Adipose tissue (tissue), 3 donors: ENCODE data around the gene CD226. TPM values are rescaled to one million over a fixed set of nuclear protein-coding genes. Genes with fewer than 3 reads are reported as not detected.
"Not testable (repeated sequence)": the region's sequence is repeated elsewhere in the genome, so short reads cannot be mapped to it uniquely, and the experiment has no call there.

ENCODE experiments used
- H3K27ac ChIP-seq: one replicate; pipeline ENCODE4 v1.5.1; 2013; ENCODE audit warnings: low read depth, low read length
- WGBS, 3 donors: extraction: QIAGEN DNeasy Blood & Tissue Kit; methylation state at CpG; one replicate each; pipeline ENCODE4 v1.1.7; 2013; 5-methylcytosine and 5-hydroxymethylcytosine counted together
- polyA plus RNA-seq, 3 donors: library from polyadenylated mRNA; stranded (reverse); fragments of 200-250 nt; gene quantifications; one replicate each; pipeline ENCODE4 v1.2.3, GENCODE V29; 2013
- donor health status: healthy with polysubstance abuse.
- donor health status: Bipolar disorder and iron deficiency.
- donor health status: healthy.

The CD226 gene
- polyA plus RNA-seq, 3 donors = under 0.01 to 0.88 (median 0.28) TPM

DNA sequence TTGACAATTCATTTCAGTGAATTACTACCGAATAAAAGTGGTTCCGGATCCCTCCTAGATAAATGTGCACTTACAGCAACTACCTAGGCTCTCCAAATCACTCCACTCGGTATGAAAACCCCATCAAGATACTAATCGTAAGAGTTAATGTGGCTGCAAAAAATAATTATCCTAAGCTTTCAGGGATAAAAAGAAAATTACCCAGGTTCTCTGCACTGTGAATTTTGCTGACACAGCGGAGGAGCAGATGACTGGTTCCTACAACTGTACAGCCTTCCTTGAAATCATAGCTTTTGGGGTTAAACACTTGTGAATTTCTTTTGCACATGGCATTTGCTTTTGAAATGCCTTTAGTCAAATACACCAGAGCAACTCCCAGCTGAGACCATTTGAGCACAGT, 104.7 kb downstream of the CD226 start:
- H3K27ac ChIP-seq = no peak overlapping the region
- WGBS, 3 donors = 73 to 75% (median 75%) methylated on average over 5 of the region's 5 CpGs

DNA sequence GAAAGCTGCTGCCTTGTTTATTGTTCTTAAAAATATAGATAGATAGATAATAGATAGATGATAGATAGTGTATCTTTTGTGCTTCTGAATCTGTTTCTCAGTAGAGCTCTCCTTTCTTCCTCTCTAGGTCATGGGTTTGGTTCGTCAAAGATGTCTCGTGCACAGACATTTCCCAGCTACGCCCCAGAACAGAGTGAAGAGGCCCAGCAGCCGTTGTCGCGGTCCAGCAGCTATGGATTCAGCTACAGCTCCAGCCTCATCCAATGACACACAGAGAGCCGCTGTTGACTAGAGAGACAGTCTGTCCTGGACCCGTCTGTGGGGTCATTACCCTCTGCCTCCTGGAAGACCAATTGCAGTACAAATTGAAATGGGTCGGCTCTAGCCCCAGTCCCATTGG, 106.6 kb downstream of the CD226 start:
- 87 to 96% (median 94%) methylated on average over 9 of the region's 9 CpGs for WGBS, 3 donors
- H3K27ac ChIP-seq = no peak overlapping the region

DNA sequence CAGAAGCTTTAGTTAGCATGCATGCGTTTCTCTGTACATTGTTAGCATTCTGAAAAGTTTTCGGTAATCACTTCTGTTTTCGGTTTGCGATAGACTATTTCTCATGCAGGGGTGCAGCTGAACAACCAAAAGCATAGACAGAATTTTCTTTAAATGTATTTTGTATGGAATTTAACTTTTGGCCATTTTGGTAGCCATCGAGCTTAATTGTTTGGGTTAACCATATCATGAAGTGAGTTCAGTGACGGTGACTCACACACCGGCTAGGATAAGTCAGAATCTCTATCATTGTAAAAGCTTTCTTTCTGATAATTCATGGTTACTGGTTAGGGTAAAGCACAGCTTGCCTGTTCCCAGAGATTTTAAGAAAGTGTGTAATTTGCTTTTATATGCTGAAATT, 107.2 kb downstream of the CD226 start:
- no peak overlapping the region for H3K27ac ChIP-seq
- 91 to 96% (median 93%) methylated on average over 7 of the region's 7 CpGs for WGBS, 3 donors

DNA sequence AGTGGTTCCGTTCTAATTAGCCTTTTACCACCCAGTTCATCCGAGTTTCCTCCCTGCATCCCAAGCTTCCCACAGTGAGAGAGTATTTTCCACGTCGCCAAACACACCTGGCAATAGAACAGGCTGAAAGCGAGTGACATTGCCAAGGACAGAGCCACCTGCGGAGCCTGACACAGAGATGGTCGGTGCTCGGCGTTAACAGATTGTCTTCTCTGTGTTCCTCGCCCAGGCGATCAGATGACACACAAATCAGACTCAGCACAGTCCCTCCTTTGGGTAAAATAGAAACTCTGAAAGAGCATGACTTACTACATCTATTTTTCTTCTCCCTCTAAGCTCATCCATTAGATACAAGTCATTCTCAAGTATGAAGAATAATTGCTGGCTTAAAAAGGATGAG, 107.7 kb downstream of the CD226 start:
- 82 to 90% (median 87%) methylated on average over 11 of the region's 11 CpGs for WGBS, 3 donors
- no peak overlapping the region for H3K27ac ChIP-seq

DNA sequence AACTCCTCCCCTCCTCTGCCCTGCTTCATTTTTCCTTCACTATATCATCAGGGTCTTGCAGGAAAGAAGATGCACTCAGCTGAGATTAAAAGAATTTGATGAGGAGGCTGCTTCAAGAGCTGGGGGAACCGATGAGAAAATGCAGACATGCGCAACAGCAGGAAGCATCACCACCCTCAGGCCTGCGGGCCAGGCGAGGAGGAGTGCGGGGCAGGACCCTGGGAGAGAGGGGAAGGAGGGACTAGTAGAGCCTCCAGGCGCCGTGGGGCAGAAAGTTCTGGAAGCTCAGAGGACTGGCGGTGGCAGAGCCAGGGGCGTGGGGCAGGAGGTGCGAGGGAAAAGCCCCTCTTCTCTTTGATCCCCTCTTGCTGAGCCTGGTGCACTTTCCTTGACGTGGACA, 108.2 kb downstream of the CD226 start:
- 92 to 94% (median 94%) methylated on average over 11 of the region's 11 CpGs for WGBS, 3 donors
- H3K27ac ChIP-seq = no peak overlapping the region

DNA sequence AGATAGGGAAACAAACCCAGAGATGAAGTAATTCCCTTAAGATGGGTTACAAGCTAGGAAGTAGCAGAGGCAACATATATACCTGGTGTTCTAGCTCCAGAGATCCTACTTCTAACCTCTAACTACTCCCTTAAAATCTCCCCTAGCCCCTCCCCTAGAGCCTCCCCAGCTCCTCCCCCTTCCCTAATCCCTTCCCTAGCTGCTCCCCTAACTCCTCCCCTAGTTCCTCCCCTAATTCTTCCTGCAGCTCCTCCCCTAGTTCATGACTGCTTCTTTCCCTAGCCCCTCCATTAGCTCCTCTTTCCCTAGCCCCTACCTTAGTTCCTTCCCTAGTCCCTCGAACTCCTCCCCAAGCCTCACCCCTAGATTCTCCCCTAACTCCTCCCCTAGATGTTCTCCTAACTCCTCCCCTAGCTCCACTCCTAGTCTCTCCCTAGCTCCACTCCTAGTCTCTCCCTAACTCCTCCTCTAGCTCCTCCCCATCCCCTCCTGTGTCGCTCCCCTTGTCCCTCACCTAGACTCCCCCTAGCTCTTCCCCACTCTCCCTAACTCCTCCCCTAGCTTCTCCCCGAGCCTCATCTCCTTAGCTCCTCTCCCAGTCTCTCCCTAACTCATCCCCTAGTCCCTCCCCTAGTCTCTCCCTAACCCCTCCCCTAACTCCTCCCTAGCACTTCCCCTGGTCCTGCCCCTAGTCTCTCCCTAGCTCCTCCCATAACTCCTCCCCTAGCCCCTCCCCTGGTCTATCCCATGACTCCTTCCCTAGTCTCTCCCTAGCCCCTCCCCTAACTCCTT, 108.9 kb downstream of the CD226 start:
- 87 to 93% (median 92%) methylated on average over 3 of the region's 3 CpGs for WGBS, 3 donors
- no peak overlapping the region for H3K27ac ChIP-seq

DNA sequence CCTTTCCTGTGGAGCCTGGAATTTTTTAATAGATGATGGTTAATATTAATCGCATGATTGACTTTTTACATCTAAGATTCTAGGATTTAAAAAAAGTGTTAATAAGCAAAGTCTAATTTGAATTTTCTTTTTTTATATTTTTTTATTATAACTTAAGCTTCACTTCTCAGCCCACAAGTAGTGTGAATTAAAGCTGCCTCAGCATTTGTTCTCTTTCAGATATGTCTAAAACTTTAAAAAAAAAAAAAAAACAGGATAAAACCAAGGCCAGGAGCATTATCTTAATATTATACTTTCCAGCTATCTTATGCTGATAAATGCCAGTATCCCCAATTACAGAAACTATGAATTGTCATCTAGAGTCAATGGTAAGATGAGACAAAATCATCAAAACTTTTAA, 109.7 kb downstream of the CD226 start:
- 100% methylated on average over 1 of the region's 1 CpG for WGBS, 3 donors
- no peak overlapping the region for H3K27ac ChIP-seq

DNA sequence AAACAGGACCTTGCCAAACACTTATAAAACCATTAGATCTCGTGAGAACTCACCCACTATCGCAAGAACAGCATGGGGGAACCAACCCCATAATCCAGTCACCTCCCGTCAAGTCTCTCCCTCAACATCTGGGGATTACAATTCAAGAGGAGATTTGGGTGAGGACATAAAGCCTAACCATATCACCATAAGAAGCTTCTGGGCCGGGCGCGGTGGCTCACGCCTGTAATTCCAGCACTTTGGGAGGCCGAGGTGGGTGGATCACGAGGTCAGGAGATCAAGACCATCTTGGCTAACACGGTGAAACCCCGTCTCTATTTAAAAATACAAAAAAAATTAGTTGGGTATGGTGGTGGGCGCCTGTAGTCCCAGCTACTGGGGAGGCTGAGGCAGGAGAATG, 112.7 kb downstream of the CD226 start:
- 92 to 95% (median 92%) methylated on average over 12 of the region's 12 CpGs for WGBS, 3 donors
- H3K27ac ChIP-seq = not testable (repeated sequence)

DNA sequence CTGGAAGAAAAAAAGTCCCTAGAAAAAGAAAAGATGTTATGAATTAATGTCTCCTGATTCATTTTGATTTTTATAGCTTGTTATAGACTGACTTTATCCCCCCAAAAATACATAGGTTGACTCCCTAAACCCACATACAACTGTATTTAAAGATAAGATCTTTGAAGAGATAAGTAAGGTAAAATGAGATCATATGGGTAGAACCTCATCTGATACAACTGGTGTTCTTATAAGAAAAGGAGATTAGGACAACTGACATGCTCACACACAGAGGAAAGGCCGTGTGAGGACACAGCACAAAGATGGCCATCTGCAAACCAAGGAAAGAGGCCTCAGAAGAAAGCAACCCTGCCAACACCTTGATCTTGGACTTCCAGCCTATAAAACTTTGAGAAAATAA, 117.5 kb downstream of the CD226 start:
- WGBS, 3 donors = 86 to 92% (median 89%) methylated on average over 1 of the region's 1 CpG

DNA sequence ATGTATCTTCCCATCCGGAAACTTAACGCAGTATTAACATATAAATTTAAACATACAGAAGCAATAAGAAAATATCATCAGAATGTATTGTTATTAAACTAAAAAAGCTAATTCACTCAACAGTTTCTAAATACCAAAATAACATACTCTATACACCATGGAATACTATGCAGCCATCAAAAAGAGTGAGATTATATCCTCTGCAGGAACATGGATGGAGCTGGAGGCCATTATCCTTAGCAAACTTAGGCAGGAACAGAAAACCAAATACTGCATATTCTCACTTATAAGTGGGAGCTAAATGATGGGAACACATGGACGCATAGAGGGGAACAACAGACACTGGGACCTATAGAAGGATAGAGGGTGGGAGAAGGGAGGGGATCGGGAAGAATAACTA, 127.1 kb downstream of the CD226 start:
- no peak overlapping the region for H3K27ac ChIP-seq
- 92 to 97% (median 96%) methylated on average over 4 of the region's 4 CpGs for WGBS, 3 donors

More for the DNA sequence above, 117.5 kb downstream of the CD226 start:
- no peak overlapping the region for H3K27ac ChIP-seq

DNA sequence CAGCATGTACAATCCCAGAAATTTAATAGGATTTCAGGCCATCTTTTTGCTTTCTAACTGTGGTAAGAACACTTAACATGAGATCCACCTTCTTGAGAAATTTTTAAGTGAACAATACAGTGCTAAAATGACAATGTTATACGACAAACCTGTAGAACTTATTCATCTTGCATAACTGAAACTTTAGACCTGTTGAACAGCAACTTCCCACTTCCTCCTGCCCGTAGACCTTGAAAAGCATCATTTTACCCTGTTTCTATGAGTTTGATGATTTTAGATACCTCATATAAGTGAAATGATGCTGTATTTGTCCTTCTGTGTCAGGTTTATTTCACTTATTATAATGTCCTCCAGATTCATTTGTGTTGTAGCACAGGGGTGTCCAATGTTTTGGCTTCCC, 128.2 kb downstream of the CD226 start:
- H3K27ac ChIP-seq = no peak overlapping the region
- 55 to 73% (median 70%) methylated on average over 2 of the region's 2 CpGs for WGBS, 3 donors

DNA sequence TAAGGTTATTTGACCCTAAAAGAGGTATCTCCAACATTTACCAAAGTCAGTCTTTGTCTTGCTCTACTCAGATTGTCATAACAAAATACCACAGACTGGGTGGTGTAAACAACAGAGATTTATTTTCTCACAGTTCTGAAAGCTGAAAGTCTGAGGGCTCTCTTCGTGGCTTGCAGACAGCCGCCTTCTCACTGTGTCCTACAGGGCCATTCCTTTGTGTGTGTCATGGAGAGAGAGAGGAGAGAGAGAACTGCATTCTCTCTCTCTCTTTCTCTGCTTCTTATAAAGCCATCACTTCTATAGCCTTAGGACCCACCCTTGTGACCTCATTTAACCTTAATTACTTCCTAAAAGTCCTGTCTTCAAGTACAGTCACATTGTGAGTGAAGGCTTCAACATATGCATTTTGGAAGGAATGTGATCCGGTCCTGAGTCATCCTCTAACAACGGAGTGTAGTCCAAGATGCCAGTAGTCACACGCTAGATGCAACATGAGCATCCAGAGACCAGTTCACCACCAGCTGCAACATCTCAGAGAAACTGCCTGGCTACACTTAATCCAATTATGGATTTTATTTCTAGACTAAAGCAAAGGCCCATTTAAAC, 130.2 kb downstream of the CD226 start:
- H3K27ac ChIP-seq = no peak overlapping the region
- 74 to 87% (median 74%) methylated on average over 5 of the region's 5 CpGs for WGBS, 3 donors

DNA sequence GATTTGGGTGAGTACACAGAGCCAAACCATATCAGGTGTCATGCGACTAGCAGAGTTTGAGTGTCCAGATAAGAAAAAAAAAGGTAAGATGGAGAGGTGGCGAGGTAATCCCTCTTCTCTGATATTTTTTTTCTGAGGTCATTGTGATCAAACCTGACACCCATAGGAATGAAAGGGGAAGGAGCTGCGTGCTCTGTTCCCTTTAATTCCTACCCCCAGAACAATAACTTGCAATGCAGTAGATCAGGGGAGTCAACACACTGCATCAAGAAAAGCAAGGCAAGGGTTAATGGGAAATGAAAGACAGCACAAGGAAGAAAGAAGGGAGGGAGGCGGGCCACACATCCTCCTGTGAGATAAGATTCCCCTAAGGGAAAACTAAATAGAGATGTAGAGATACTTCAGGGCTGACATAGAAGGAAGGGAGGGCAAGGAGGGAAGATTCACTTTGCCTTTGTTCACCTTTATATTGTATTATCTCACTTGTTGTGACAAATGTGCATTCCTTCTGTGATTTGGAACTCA, 132.8 kb downstream of the CD226 start:
- WGBS, 3 donors = 68 to 84% (median 81%) methylated on average over 4 of the region's 4 CpGs
- H3K27ac ChIP-seq = no peak overlapping the region

DNA sequence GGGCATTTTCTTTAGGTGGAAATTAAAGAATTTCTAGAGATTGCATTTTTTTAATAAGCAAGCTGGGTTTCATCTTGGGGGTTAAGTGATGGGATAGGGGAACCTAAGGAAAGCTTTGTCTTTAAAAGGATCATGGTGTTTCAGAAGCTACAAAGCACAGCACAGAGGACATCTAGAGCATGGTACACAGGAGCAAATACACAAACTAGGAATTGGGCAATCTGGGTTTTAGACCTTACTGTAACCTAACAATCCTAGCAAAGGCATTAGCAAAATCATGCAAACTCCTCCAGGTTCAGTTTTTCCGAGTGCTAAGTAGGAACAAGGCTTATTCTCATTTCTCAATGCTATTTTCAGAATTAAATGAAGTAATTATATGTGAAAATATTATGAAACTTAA, 134.1 kb downstream of the CD226 start:
- 77 to 89% (median 82%) methylated on average over 1 of the region's 1 CpG for WGBS, 3 donors
- no peak overlapping the region for H3K27ac ChIP-seq

DNA sequence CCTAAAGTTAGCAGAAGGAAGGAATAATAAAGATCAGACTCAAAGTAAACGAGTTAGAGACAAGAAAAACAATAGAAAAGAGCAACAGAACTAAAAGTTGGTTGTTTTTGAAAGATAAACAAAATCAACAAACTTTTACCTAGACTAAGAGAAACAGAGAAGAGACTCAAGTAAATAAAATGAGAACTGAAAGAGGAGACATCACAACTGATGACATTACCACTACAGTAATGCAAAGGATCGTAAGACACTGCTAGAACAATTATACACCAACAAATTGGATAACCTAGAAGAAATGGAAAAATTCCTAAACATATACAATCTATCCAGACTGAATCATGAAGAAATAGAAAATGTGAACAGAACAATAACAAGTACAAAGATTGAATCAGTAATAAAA, 139.3 kb downstream of the CD226 start:
- whole genome bisulfite sequencing, 3 donors = 70 to 77% (median 76%) methylated on average over 2 of the region's 2 CpGs
- no peak overlapping the region for H3K27ac ChIP-seq

DNA sequence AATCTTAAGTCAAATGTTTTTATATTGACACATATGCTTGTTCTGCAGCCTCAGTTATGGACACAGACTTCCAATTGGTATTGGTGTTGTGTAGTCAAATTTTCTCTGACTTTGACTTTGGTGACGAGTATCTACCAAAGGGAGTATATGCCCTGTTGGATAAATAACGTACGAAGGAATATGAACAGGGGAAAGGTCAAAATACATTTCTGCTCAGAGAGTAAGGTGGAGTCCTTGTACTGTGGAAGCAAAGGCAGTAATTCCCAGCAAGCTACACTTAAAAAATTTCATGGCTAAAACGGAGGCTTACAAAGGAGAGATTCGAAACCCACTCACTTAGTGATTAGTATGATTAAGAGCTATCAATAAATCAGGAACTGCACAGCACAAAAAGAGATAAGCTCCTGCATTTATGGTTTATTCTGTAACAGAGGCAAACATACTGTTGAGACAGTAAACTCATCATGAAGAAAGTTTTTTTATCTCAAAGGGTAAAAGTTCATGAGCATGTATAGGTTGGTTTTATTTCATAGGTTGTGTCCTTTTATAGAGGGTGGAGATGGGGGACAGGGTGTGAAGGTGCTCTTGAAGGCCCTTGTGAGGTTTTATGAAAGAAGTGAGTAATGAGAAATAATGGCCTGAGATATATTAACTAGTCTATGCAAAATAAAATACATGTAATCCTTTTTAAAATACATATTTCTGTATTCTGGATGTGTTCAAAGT, 142.7 kb downstream of the CD226 start:
- WGBS, 3 donors = 72 to 89% (median 88%) methylated on average over 5 of the region's 5 CpGs

More for the DNA sequence above, 142.7 kb downstream of the CD226 start:
- no peak overlapping the region for H3K27ac ChIP-seq
